ENCODE measurements around the gene NXPH3.

Gene NXPH3

DNA sequence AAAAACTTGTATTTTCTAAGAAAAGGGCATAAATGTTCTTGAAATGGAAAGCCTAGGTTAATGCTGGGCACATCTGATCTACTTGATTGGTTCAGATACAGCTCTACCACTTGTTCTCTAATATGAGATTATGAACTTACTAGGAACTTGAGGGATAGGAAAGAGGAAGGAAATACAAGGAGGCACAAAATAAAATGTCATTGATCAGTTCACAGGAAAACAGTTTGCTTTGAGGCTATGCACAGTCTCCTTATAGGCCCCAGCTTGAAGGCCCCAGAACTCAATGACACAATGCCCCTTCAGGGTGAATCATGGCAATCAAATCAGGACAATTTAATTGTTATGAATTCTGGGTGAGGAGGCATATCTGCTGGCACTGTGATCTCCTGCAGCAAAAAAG lies 27.1 kb downstream of the NXPH3 start:
- Histone ChIP-seq H3K4me3 (ENCODE audit: low read depth, low read length) (no peak overlapping the region), H3K4me1 (no peaks in the 10 kb centered on the region), H3K27me3 (no peaks in the 10 kb centered on the region), H3K36me3 (peaks cover 29% of the 10 kb centered on the region), H3K9me3 (no peaks in the 10 kb centered on the region)
- DNase-seq, result no peak
- TF ChIP-seq, protein P1, sequence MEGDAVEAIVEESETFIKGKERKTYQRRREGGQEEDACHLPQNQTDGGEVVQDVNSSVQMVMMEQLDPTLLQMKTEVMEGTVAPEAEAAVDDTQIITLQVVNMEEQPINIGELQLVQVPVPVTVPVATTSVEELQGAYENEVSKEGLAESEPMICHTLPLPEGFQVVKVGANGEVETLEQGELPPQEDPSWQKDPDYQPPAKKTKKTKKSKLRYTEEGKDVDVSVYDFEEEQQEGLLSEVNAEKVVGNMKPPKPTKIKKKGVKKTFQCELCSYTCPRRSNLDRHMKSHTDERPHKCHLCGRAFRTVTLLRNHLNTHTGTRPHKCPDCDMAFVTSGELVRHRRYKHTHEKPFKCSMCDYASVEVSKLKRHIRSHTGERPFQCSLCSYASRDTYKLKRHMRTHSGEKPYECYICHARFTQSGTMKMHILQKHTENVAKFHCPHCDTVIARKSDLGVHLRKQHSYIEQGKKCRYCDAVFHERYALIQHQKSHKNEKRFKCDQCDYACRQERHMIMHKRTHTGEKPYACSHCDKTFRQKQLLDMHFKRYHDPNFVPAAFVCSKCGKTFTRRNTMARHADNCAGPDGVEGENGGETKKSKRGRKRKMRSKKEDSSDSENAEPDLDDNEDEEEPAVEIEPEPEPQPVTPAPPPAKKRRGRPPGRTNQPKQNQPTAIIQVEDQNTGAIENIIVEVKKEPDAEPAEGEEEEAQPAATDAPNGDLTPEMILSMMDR (IDR thresholded peaks at IDR 0.05; ENCODE audit: low read depth, low read length), result no peak

DNA sequence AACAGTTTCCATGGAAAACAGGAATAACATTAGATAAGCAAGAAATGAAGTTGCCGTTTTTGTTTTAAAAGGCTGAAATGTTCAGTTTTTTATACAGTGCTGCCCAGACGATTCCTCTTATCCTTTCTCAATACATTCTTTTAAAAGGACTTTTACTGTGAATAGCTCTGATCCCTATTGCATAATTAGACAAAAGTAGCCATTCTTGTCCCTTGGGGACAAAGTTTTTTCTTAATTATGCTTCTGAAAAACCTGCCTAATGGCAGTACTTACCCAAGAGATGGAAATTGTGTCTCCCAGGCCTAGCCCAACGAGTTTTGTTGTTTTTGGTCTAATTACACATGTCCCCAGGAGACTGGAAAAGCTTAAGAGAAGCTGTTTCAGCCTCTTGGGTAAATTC lies 27.6 kb downstream of the NXPH3 start:
- no peak for DNase-seq
- no peaks in the 10 kb centered on the region for H3K27me3 ChIP-seq
- TF ChIP-seq, protein P1 (IDR thresholded peaks at IDR 0.05; ENCODE audit: low read depth, low read length), result no peak
- H3K4me3 ChIP-seq (ENCODE audit: low read depth, low read length), result no peak overlapping the region
- peaks cover 29% of the 10 kb centered on the region for H3K36me3 ChIP-seq
- no peaks in the 10 kb centered on the region for H3K9me3 ChIP-seq
- no peaks in the 10 kb centered on the region for H3K4me1 ChIP-seq

DNA sequence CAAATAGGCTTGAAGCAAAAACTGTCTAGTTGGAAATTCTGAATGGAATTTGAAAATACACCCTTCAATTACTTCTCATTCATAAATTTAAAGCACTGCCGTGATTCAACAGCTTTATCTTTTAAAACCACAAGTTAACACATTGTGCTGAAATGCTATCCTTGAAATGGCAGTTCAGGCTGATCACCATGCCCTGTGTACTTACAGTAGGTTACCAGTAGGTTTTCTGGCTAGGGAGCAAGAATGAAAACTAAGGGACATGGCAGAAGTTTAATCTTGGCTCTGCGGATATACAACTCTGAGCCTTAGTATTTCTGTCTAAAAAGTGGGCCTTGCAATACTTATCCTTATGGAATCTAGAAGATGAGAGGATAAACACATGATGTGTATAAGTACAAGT lies 28.0 kb downstream of the NXPH3 start:
- TF ChIP-seq, protein P1 (IDR thresholded peaks at IDR 0.05; ENCODE audit: low read depth, low read length), result 0 out of 2 replicates have a peak, but pooled peaks have one; percentile 18
- Histone ChIP-seq H3K27me3 (no peaks in the 10 kb centered on the region), H3K4me3 (ENCODE audit: low read depth, low read length) (no peak overlapping the region), H3K36me3 (peaks cover 29% of the 10 kb centered on the region), H3K9me3 (no peaks in the 10 kb centered on the region), H3K4me1 (no peaks in the 10 kb centered on the region)
- DNase-seq, result no peak

DNA sequence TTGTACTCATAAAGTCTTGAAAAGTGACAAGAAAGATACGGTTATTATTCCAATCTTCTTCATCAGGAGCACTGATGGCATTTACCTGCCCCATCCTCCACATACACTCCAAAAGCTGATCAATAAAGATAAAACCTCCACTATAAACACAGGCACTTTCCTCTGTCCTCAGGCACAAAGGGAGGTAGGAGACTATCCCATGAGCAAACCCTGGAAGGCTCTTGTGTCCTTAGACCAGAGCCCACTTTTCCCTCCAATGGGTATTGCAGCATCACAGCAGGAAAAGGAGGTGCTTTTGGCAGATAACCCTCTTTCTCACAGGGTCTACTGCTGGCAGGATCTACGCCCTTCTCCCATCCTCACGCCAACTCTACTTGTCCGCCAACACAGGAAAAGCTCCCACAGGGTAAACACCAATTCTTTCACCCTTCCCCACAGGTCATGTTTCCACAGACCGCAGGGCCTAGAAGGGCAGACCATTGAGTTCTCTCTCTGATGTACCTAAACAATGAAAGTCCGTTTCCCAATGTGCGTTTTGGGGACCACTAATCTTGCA lies 28.7 kb downstream of the NXPH3 start:
- H3K4me1 ChIP-seq, result no peaks in the 10 kb centered on the region

DNA sequence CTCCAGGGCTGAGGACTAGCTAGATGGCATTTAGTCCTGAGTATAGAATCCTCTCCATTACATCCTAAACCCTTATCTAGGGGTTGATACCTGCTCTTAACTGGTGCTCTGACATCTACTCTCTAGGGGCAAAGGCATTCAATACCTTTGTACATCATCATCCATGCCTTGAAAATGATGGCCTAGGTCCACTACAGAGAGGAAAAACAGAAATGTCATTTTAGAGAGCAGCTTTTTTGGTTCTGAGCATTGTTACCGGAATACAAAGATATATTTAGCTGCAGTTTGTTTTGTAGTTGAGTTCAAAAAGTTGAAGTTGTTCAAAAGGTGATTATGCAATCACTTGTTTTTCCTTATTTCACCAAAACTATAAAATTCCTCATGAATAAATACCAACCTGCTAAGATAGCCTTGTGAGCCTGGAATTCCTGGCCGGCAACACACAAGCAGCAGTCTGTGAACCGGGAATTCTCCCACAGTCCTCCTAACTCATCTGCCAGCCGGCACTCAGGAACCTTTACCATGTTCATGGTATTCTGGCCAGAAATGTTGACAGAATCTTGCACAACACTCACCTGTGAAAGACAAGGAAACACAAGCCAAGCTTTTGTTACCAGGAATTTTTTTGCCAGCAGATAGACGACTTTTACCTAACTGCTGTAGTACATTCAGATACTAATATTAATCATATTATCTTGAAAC lies 35.4 kb downstream of the NXPH3 start:
- Histone ChIP-seq H3K27me3 (no peaks in the 10 kb centered on the region), H3K9me3 (no peaks in the 10 kb centered on the region), H3K36me3 (peaks cover 41% of the 10 kb centered on the region), H3K4me1 (no peaks in the 10 kb centered on the region), H3K4me3 (ENCODE audit: low read depth, low read length) (no peak overlapping the region)
- no peak for DNase-seq
- TF ChIP-seq, protein P1 (IDR thresholded peaks at IDR 0.05; ENCODE audit: low read depth, low read length), result no peak

More for the DNA sequence above, 28.7 kb downstream of the NXPH3 start:
- H3K9me3 ChIP-seq, result no peaks in the 10 kb centered on the region
- H3K27me3 ChIP-seq, result no peaks in the 10 kb centered on the region
- peaks cover 35% of the 10 kb centered on the region for H3K36me3 ChIP-seq
- H3K4me3 ChIP-seq (ENCODE audit: low read depth, low read length), result no peak overlapping the region
- TF ChIP-seq, protein P1 (IDR thresholded peaks at IDR 0.05; ENCODE audit: low read depth, low read length), result no peak
- DNase-seq, result no peak

DNA sequence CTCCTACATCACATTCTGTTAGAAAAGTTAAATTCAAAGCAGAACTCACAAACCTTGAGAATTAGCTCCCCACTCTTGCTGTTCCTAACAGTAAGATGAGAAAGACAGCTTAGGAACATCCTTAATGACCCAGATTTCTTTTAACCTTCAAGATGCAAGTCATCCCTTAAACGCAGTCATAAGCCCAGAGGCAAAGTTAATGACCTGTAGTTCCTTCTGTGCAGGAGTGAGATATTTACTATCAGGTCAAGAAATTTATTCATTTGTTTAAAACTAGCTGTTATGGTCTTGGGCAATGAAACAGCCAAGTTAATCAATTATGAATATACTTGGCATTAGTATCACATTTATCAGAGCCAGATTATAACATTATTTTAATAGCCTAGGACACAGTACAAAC lies 37.1 kb downstream of the NXPH3 start:
- no peak for DNase-seq
- peaks cover 37% of the 10 kb centered on the region for H3K36me3 ChIP-seq

More for the DNA sequence above, 37.1 kb downstream of the NXPH3 start:
- Histone ChIP-seq H3K9me3 (no peaks in the 10 kb centered on the region), H3K4me1 (no peaks in the 10 kb centered on the region), H3K27me3 (no peaks in the 10 kb centered on the region), H3K4me3 (ENCODE audit: low read depth, low read length) (no peak overlapping the region)
- TF ChIP-seq, protein P1 (IDR thresholded peaks at IDR 0.05; ENCODE audit: low read depth, low read length), result no peak
